ENCODE data around the gene MAP3K20.

The MAP3K20 gene

GRCh38 chr2:173050684-173051083, 25.0 kb upstream of the MAP3K20 start:
- H3K27me3 ChIP-seq (ENCODE audit: control insufficient read depth in 2 of 2, insufficient read depth in 2 of 2, low read length in 2 of 2): no peaks in the 10 kb centered on the region
- H3K4me3 ChIP-seq (ENCODE audit: low read length in 2 of 2): no peak overlapping the region
- no peak overlapping the region for H3K27ac ChIP-seq (ENCODE audit: low read depth in 2 of 2, low read length in 2 of 2)
- peaks cover 0 to 12% of the 10 kb centered on the region in 2 donors for H3K4me1 ChIP-seq (ENCODE audit: control insufficient read depth in 2 of 2, insufficient read depth in 2 of 2, low read length in 2 of 2)
- H3K9ac ChIP-seq (ENCODE audit: low read depth in 1 of 2, low read length in 2 of 2): no peak overlapping the region
- no peaks in the 10 kb centered on the region for H3K9me3 ChIP-seq (ENCODE audit: control insufficient read depth in 2 of 2, low read length in 2 of 2)
- no peaks in the 10 kb centered on the region for H3K36me3 ChIP-seq (ENCODE audit: control insufficient read depth in 2 of 2, insufficient read depth in 2 of 2, low read length in 2 of 2)

- H3K27ac ChIP-seq (ENCODE audit: low read depth in 2 of 2, low read length in 2 of 2): no peak overlapping the region
- no peak overlapping the region for H3K4me3 ChIP-seq (ENCODE audit: low read length in 2 of 2)
- no peaks in the 10 kb centered on the region for H3K36me3 ChIP-seq (ENCODE audit: control insufficient read depth in 2 of 2, insufficient read depth in 2 of 2, low read length in 2 of 2)
- H3K4me1 ChIP-seq (ENCODE audit: control insufficient read depth in 2 of 2, insufficient read depth in 2 of 2, low read length in 2 of 2): peaks cover 0 to 12% of the 10 kb centered on the region in 2 donors
- H3K9ac ChIP-seq (ENCODE audit: low read depth in 1 of 2, low read length in 2 of 2): no peak overlapping the region
- H3K27me3 ChIP-seq (ENCODE audit: control insufficient read depth in 2 of 2, insufficient read depth in 2 of 2, low read length in 2 of 2): no peaks in the 10 kb centered on the region
- no peaks in the 10 kb centered on the region for H3K9me3 ChIP-seq (ENCODE audit: control insufficient read depth in 2 of 2, low read length in 2 of 2)
These were observed 24.0 kb upstream of the MAP3K20 start for GRCh38 chr2:173051463-173052215.

DNA sequence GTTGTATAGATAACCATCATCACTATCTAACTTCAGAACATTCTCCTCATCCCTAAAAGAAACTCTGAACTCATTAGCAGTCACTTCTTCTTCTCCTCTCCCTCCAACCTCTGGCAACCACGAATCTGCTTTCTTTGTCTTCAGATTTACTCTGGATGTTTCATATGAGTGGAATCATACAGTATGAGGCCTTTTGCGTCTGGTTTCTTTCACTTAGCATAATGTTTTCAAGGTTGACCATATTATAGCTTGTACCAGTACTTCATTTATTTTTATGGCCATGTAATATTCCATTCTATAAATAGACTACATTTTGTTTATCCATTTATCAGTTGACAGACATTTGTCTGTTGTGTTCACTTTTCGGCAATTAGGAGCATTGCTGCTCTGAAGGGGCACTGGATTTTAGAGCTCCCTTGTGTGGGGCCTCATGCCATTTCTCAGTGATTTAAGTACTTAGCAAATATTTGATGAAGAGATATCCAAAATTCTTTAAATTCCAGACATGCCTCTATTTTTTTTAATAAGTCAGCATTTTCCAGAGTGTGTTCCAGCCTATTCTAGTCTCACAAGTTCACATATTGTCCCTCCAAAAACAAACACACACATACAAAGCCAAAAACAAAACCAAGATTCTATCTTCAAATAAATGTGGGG, 22.5 kb upstream of the MAP3K20 start:
- Histone ChIP-seq H3K9ac (ENCODE audit: low read depth in 1 of 2, low read length in 2 of 2) (no peak overlapping the region), H3K4me3 (ENCODE audit: low read length in 2 of 2) (no peak overlapping the region), H3K4me1 (ENCODE audit: control insufficient read depth in 2 of 2, insufficient read depth in 2 of 2, low read length in 2 of 2) (peaks cover 0 to 12% of the 10 kb centered on the region in 2 donors), H3K9me3 (ENCODE audit: control insufficient read depth in 2 of 2, low read length in 2 of 2) (no peaks in the 10 kb centered on the region), H3K27me3 (ENCODE audit: control insufficient read depth in 2 of 2, insufficient read depth in 2 of 2, low read length in 2 of 2) (no peaks in the 10 kb centered on the region), H3K27ac (ENCODE audit: low read depth in 2 of 2, low read length in 2 of 2) (no peak overlapping the region), H3K36me3 (ENCODE audit: control insufficient read depth in 2 of 2, insufficient read depth in 2 of 2, low read length in 2 of 2) (no peaks in the 10 kb centered on the region)

GRCh38 chr2:173054466-173054865, 21.2 kb upstream of the MAP3K20 start:
- H3K9ac ChIP-seq (ENCODE audit: low read depth in 1 of 2, low read length in 2 of 2): no peak overlapping the region
- no peaks in the 10 kb centered on the region for H3K9me3 ChIP-seq (ENCODE audit: control insufficient read depth in 2 of 2, low read length in 2 of 2)
- no peaks in the 10 kb centered on the region for H3K27me3 ChIP-seq (ENCODE audit: control insufficient read depth in 2 of 2, insufficient read depth in 2 of 2, low read length in 2 of 2)
- no peak overlapping the region for H3K27ac ChIP-seq (ENCODE audit: low read depth in 2 of 2, low read length in 2 of 2)
- no peaks in the 10 kb centered on the region for H3K36me3 ChIP-seq (ENCODE audit: control insufficient read depth in 2 of 2, insufficient read depth in 2 of 2, low read length in 2 of 2)
- no peak overlapping the region for H3K4me3 ChIP-seq (ENCODE audit: low read length in 2 of 2)
- peaks cover 0 to 8% of the 10 kb centered on the region in 2 donors for H3K4me1 ChIP-seq (ENCODE audit: control insufficient read depth in 2 of 2, insufficient read depth in 2 of 2, low read length in 2 of 2)

DNA sequence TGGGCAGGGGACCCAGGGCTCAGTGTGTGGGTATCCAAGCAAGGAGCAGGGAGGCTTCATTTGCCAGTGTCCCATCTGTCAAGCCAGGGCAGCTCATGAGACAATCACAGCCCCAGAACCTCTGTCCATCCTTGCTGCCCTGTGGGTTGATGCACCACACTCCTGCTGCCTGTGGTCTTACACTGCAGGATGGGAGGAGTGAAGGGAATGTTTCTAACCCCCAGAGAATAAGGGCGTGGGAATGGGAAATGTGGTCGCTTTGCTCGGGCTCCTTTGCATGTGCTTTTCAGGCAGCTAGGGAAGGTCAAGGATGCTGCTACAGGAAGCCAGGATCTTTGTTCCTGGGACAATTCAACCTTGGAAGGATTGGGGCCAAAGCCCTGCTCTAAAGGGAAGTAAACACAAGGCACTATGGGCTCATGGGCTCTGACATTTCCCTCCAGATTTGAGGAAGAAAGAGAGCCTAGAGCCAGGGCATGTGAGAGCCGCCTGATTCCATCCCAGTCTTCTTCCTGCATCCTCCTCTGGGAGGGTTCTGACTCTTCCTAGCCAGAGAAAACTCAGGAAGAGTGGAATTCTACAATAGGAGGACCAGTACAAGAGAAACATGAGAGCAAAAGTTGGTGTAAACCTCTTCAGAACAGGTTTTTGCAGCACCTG, 18.8 kb upstream of the MAP3K20 start:
- no peak overlapping the region for H3K9ac ChIP-seq (ENCODE audit: low read depth in 1 of 2, low read length in 2 of 2)
- H3K27ac ChIP-seq (ENCODE audit: low read depth in 2 of 2, low read length in 2 of 2): no peak overlapping the region
- H3K36me3 ChIP-seq (ENCODE audit: control insufficient read depth in 2 of 2, insufficient read depth in 2 of 2, low read length in 2 of 2): no peaks in the 10 kb centered on the region
- no peak overlapping the region for H3K4me3 ChIP-seq (ENCODE audit: low read length in 2 of 2)
- H3K4me1 ChIP-seq (ENCODE audit: control insufficient read depth in 2 of 2, insufficient read depth in 2 of 2, low read length in 2 of 2): no peaks in the 10 kb centered on the region
- no peaks in the 10 kb centered on the region for H3K27me3 ChIP-seq (ENCODE audit: control insufficient read depth in 2 of 2, insufficient read depth in 2 of 2, low read length in 2 of 2)
- H3K9me3 ChIP-seq (ENCODE audit: control insufficient read depth in 2 of 2, low read length in 2 of 2): no peaks in the 10 kb centered on the region

- H3K4me3 ChIP-seq (ENCODE audit: low read length in 2 of 2): no peak overlapping the region
- no peaks in the 10 kb centered on the region for H3K36me3 ChIP-seq (ENCODE audit: control insufficient read depth in 2 of 2, insufficient read depth in 2 of 2, low read length in 2 of 2)
- H3K27ac ChIP-seq (ENCODE audit: low read depth in 2 of 2, low read length in 2 of 2): no peak overlapping the region
- H3K4me1 ChIP-seq (ENCODE audit: control insufficient read depth in 2 of 2, insufficient read depth in 2 of 2, low read length in 2 of 2): no peaks in the 10 kb centered on the region
- H3K27me3 ChIP-seq (ENCODE audit: control insufficient read depth in 2 of 2, insufficient read depth in 2 of 2, low read length in 2 of 2): no peaks in the 10 kb centered on the region
- no peaks in the 10 kb centered on the region for H3K9me3 ChIP-seq (ENCODE audit: control insufficient read depth in 2 of 2, low read length in 2 of 2)
- H3K9ac ChIP-seq (ENCODE audit: low read depth in 1 of 2, low read length in 2 of 2): no peak overlapping the region
These were observed 17.5 kb upstream of the MAP3K20 start for GRCh38 chr2:173058097-173058496.

GRCh38 chr2:173058673-173059072, 17.0 kb upstream of the MAP3K20 start:
- no peaks in the 10 kb centered on the region for H3K9me3 ChIP-seq (ENCODE audit: control insufficient read depth in 2 of 2, low read length in 2 of 2)
- H3K4me3 ChIP-seq (ENCODE audit: low read length in 2 of 2): no peak overlapping the region
- H3K4me1 ChIP-seq (ENCODE audit: control insufficient read depth in 2 of 2, insufficient read depth in 2 of 2, low read length in 2 of 2): no peaks in the 10 kb centered on the region
- no peak overlapping the region for H3K27ac ChIP-seq (ENCODE audit: low read depth in 2 of 2, low read length in 2 of 2)
- H3K9ac ChIP-seq (ENCODE audit: low read depth in 1 of 2, low read length in 2 of 2): no peak overlapping the region
- H3K36me3 ChIP-seq (ENCODE audit: control insufficient read depth in 2 of 2, insufficient read depth in 2 of 2, low read length in 2 of 2): no peaks in the 10 kb centered on the region
- H3K27me3 ChIP-seq (ENCODE audit: control insufficient read depth in 2 of 2, insufficient read depth in 2 of 2, low read length in 2 of 2): no peaks in the 10 kb centered on the region

- H3K4me1 ChIP-seq (ENCODE audit: control insufficient read depth in 2 of 2, insufficient read depth in 2 of 2, low read length in 2 of 2): no peaks in the 10 kb centered on the region
- H3K9me3 ChIP-seq (ENCODE audit: control insufficient read depth in 2 of 2, low read length in 2 of 2): no peaks in the 10 kb centered on the region
- no peaks in the 10 kb centered on the region for H3K36me3 ChIP-seq (ENCODE audit: control insufficient read depth in 2 of 2, insufficient read depth in 2 of 2, low read length in 2 of 2)
- no peaks in the 10 kb centered on the region for H3K27me3 ChIP-seq (ENCODE audit: control insufficient read depth in 2 of 2, insufficient read depth in 2 of 2, low read length in 2 of 2)
- no peak overlapping the region for H3K4me3 ChIP-seq (ENCODE audit: low read length in 2 of 2)
- H3K9ac ChIP-seq (ENCODE audit: low read depth in 1 of 2, low read length in 2 of 2): no peak overlapping the region
- no peak overlapping the region for H3K27ac ChIP-seq (ENCODE audit: low read depth in 2 of 2, low read length in 2 of 2)
These were observed 16.4 kb upstream of the MAP3K20 start for GRCh38 chr2:173059292-173059691.

- H3K27ac ChIP-seq (ENCODE audit: low read depth in 2 of 2, low read length in 2 of 2): no peak overlapping the region
- no peaks in the 10 kb centered on the region for H3K27me3 ChIP-seq (ENCODE audit: control insufficient read depth in 2 of 2, insufficient read depth in 2 of 2, low read length in 2 of 2)
- no peaks in the 10 kb centered on the region for H3K9me3 ChIP-seq (ENCODE audit: control insufficient read depth in 2 of 2, low read length in 2 of 2)
- H3K36me3 ChIP-seq (ENCODE audit: control insufficient read depth in 2 of 2, insufficient read depth in 2 of 2, low read length in 2 of 2): no peaks in the 10 kb centered on the region
- H3K4me1 ChIP-seq (ENCODE audit: control insufficient read depth in 2 of 2, insufficient read depth in 2 of 2, low read length in 2 of 2): no peaks in the 10 kb centered on the region
- H3K4me3 ChIP-seq (ENCODE audit: low read length in 2 of 2): no peak overlapping the region
- no peak overlapping the region for H3K9ac ChIP-seq (ENCODE audit: low read depth in 1 of 2, low read length in 2 of 2)
These were observed 15.6 kb upstream of the MAP3K20 start for GRCh38 chr2:173059971-173060461.

GRCh38 chr2:173062801-173063200, 12.8 kb upstream of the MAP3K20 start:
- no peak overlapping the region for H3K9ac ChIP-seq (ENCODE audit: low read depth in 1 of 2, low read length in 2 of 2)
- no peaks in the 10 kb centered on the region for H3K4me1 ChIP-seq (ENCODE audit: control insufficient read depth in 2 of 2, insufficient read depth in 2 of 2, low read length in 2 of 2)
- no peak overlapping the region for H3K27ac ChIP-seq (ENCODE audit: low read depth in 2 of 2, low read length in 2 of 2)
- no peaks in the 10 kb centered on the region for H3K36me3 ChIP-seq (ENCODE audit: control insufficient read depth in 2 of 2, insufficient read depth in 2 of 2, low read length in 2 of 2)
- H3K4me3 ChIP-seq (ENCODE audit: low read length in 2 of 2): no peak overlapping the region
- no peaks in the 10 kb centered on the region for H3K27me3 ChIP-seq (ENCODE audit: control insufficient read depth in 2 of 2, insufficient read depth in 2 of 2, low read length in 2 of 2)
- H3K9me3 ChIP-seq (ENCODE audit: control insufficient read depth in 2 of 2, low read length in 2 of 2): no peaks in the 10 kb centered on the region
